Keratinocyte (primary cell): ENCODE data around the gene OTP. TPM values are rescaled to one million over a fixed set of nuclear protein-coding genes. Genes with fewer than 3 reads are reported as not detected.

Source experiments
- DNase-seq: peaks from one replicate; pipeline ENCODE4 v3.0.0-alpha.2; 2011; ENCODE audit warnings: low read depth, missing footprints, low spot score
- FAIRE-seq: peaks from 2 replicates; lab custom pipeline; 2011; peaks lifted over from hg19 to GRCh38; lab: Jason Lieb, UNC
- H2AFZ ChIP-seq: 2 replicates; pipeline ENCODE4 v1.6.0; 2012; ENCODE audit warnings: low read length, control low read depth, inconsistent platforms; ENCODE audit not compliant: control insufficient read depth
- H3K27ac ChIP-seq: 2 replicates; pipeline ENCODE4 v1.5.1; 2011; ENCODE audit warnings: low read length; ENCODE audit not compliant: control insufficient read depth, insufficient read depth
- H3K27me3 ChIP-seq: 3 replicates; pipeline ENCODE4 v1.6.0; 2011; ENCODE audit warnings: low read length; ENCODE audit not compliant: control insufficient read depth, insufficient read depth; ENCODE audit errors: extremely low read depth
- H3K36me3 ChIP-seq, 2 experiments: 2 replicates in 1 of 2; 3 replicates in 1 of 2; pipeline ENCODE4 v1.5.1; 2011; ENCODE audit warnings: low read length in 2 of 2, mild to moderate bottlenecking in 1 of 2; ENCODE audit not compliant: control insufficient read depth in 2 of 2, insufficient read depth in 2 of 2; ENCODE audit errors: extremely low read depth in 1 of 2
- H3K4me1 ChIP-seq: 3 replicates; pipeline ENCODE4 v1.5.1; 2011; ENCODE audit warnings: low read length; ENCODE audit not compliant: control insufficient read depth, insufficient read depth; ENCODE audit errors: extremely low read depth
- H3K4me2 ChIP-seq: 3 replicates; pipeline ENCODE4 v1.6.0; 2011; ENCODE audit warnings: low read depth, low read length; ENCODE audit not compliant: control insufficient read depth, insufficient read depth; ENCODE audit errors: extremely low read depth
- H3K4me3 ChIP-seq, 3 experiments: fragments of 200-600 bp in 1 of 3; sonication (generic) in 1 of 3; 2 replicates in 2 of 3; 3 replicates in 1 of 3; pipeline ENCODE4 v1.5.1; 2011 to 2016; ENCODE audit warnings: low read length in 3 of 3, mild to moderate bottlenecking in 3 of 3, control low read depth in 2 of 3, inconsistent platforms in 1 of 3, low read depth in 1 of 3, mixed read lengths in 1 of 3, mixed run types in 1 of 3, moderate library complexity in 1 of 3; ENCODE audit not compliant: control insufficient read depth in 2 of 3, insufficient read depth in 2 of 3; ENCODE audit errors: extremely low read depth in 1 of 3
- H3K79me2 ChIP-seq: 2 replicates; pipeline ENCODE4 v1.6.0; 2012; ENCODE audit warnings: low read length; ENCODE audit not compliant: control insufficient read depth, insufficient read depth
- H3K9ac ChIP-seq: 3 replicates; pipeline ENCODE4 v1.6.0; 2011; ENCODE audit warnings: low read length; ENCODE audit not compliant: control insufficient read depth, insufficient read depth; ENCODE audit errors: extremely low read depth
- H3K9me1 ChIP-seq: 3 replicates; pipeline ENCODE4 v1.6.0; 2011; ENCODE audit warnings: low read length; ENCODE audit not compliant: control insufficient read depth, insufficient read depth; ENCODE audit errors: extremely low read depth
- H3K9me3 ChIP-seq: 2 replicates; pipeline ENCODE4 v1.5.1; 2012; ENCODE audit warnings: low read depth, low read length; ENCODE audit not compliant: control insufficient read depth
- H4K20me1 ChIP-seq: 3 replicates; pipeline ENCODE4 v1.6.0; 2011; ENCODE audit warnings: low read length; ENCODE audit not compliant: control insufficient read depth, insufficient read depth; ENCODE audit errors: extremely low read depth
- EZH2 ChIP-seq: IDR thresholded peaks from one replicate; pipeline ENCODE4 v1.6.1; 2012; ENCODE audit warnings: inconsistent platforms, mild to moderate bottlenecking, low read length, moderate library complexity
- dilution Hi-C: fragments of 300-500 bp; cut with MboI; formaldehyde crosslinking; loops from one replicate; pipeline ENCODE4 v1.7.0; 2020; ENCODE audit warnings: low sequenced_read_pairs; ENCODE audit not compliant: extremely low pct_ligation_motif_present
- polyA plus RNA-seq, 5 experiments: library from polyadenylated mRNA; depleted of rRNA in 3 of 5; stranded (reverse) in 3 of 5; stranded (forward) in 1 of 5; unstranded in 1 of 5; fragments of >200 nt; gene quantifications; 1 replicate in 1 of 5; 2 replicates in 3 of 5; 3 replicates in 1 of 5; pipeline versions ENCODE4 v1.2.1 to v1.2.3, GENCODE V29; 2011 to 2012; ENCODE audit warnings: missing spikeins in 2 of 5, low read depth in 1 of 5, low replicate concordance in 1 of 5
- TF ChIP-seq, protein P1 (sequence below), 3 experiments: IDR thresholded peaks in 1 of 3; conservative IDR thresholded peaks in 1 of 3; optimal IDR thresholded peaks in 1 of 3; 2 replicates in 2 of 3; 3 replicates in 1 of 3; pipeline versions ENCODE3 to v1.5.1; 2011; ENCODE audit warnings: low read length in 3 of 3, mild to moderate bottlenecking in 3 of 3, moderate library complexity in 2 of 3, control low read depth in 1 of 3, inconsistent platforms in 1 of 3; ENCODE audit not compliant: insufficient read depth in 2 of 3; ENCODE audit errors: extremely low read depth in 1 of 3

OTP gene
- polyA plus RNA-seq, 1 donor (not counting 4 experiments of a cell fraction or from before 2014, with no cell fraction given) = not detected

DNA sequence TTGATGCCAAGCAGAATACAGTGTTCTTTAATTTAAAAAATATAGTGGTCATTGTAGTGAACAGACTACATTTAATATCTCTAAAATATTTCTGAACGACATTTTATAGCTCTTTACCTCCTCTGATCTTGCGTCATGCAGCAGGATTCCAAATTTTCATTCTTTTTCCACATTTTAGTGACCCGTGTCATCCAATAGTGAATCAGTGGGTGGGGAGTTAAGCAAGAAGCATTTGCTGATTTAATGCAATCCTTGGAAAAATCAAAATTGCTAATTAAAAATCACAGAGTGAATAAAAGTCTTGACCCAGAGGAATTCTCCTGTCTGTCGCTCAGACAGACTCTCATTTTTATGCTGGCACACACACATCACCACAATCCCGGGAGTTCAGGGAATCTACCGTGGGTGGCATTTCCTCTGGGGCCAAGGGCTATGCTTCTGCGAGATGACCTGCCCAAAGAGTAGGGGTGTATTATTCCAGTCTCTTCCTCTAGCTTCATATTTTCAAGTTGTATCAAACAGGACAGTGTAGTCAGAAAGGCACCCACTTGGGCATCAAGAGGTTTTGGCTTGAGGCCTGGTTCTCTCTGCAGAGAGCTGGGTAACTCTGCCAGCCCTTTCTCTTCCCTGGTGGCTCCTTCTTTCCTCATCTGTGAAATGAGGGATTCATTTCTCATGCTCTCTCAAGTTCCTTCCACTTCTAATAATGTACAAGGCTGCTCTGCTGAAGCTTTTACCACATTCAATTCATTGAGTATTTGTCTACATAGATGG, 24.8 kb upstream of the OTP start:
- FAIRE-seq = no peak
- Histone ChIP-seq H3K4me2 (no peak overlapping the region), H3K4me1 (no peaks in the 10 kb centered on the region), H3K36me3 (no peaks in the 10 kb centered on the region), H3K79me2 (no peaks in the 10 kb centered on the region), H3K9ac (no peak overlapping the region), H3K27ac (no peak overlapping the region), H3K9me1 (no peaks in the 10 kb centered on the region), H3K9me3 (no peaks in the 10 kb centered on the region), H4K20me1 (no peaks in the 10 kb centered on the region), H3K4me3 (no peak overlapping the region), H2AFZ (no peak overlapping the region), H3K27me3 (peaks cover 21% of the 10 kb centered on the region)
- dilution Hi-C loops = no loop called here
- TF ChIP-seq, protein P1, sequence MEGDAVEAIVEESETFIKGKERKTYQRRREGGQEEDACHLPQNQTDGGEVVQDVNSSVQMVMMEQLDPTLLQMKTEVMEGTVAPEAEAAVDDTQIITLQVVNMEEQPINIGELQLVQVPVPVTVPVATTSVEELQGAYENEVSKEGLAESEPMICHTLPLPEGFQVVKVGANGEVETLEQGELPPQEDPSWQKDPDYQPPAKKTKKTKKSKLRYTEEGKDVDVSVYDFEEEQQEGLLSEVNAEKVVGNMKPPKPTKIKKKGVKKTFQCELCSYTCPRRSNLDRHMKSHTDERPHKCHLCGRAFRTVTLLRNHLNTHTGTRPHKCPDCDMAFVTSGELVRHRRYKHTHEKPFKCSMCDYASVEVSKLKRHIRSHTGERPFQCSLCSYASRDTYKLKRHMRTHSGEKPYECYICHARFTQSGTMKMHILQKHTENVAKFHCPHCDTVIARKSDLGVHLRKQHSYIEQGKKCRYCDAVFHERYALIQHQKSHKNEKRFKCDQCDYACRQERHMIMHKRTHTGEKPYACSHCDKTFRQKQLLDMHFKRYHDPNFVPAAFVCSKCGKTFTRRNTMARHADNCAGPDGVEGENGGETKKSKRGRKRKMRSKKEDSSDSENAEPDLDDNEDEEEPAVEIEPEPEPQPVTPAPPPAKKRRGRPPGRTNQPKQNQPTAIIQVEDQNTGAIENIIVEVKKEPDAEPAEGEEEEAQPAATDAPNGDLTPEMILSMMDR (optimal IDR thresholded peaks at IDR 0.05 in 1 of 3, IDR thresholded peaks at IDR 0.05 in 1 of 3, conservative IDR thresholded peaks at IDR 0.05 in 1 of 3; ENCODE audit: extremely low read depth in 1 of 3, insufficient read depth in 2 of 3, low read length in 3 of 3) = no peak
- TF ChIP-seq EZH2 = no peak
- DNase-seq = no peak

DNA sequence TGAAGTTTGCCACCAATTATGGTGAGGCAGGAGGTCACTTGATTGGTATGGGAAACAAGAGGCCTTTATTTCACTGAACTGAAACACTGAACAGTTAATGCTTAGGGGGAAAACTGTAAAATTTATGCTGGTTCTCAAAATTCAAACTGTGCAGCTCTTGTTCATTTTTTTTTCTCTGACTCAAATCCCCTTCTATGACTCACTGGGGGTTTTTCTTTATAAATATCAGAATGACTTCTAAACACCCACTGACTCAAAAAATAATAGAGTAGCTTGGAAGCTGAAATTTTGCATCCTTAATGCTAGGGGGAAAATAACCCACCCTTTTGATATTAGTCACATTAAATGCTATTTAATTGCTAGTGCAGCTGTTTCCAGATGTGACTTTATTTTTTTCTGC, 24.1 kb upstream of the OTP start:
- H3K36me3 ChIP-seq = no peaks in the 10 kb centered on the region
- no peak overlapping the region for H3K4me2 ChIP-seq
- no peak overlapping the region for H3K27ac ChIP-seq
- peaks cover 20% of the 10 kb centered on the region for H3K27me3 ChIP-seq
- H3K9me1 ChIP-seq = no peaks in the 10 kb centered on the region
- no peaks in the 10 kb centered on the region for H4K20me1 ChIP-seq
- no peak overlapping the region for H2AFZ ChIP-seq
- H3K4me3 ChIP-seq = no peak overlapping the region
- no peak for DNase-seq
- H3K4me1 ChIP-seq = no peaks in the 10 kb centered on the region
- H3K9me3 ChIP-seq = no peaks in the 10 kb centered on the region
- dilution Hi-C loops = no loop called here
- H3K9ac ChIP-seq = no peak overlapping the region
- no peak for FAIRE-seq
- H3K79me2 ChIP-seq = no peaks in the 10 kb centered on the region
- TF ChIP-seq EZH2 = no peak
- TF ChIP-seq, protein P1 (optimal IDR thresholded peaks at IDR 0.05 in 1 of 3, IDR thresholded peaks at IDR 0.05 in 1 of 3, conservative IDR thresholded peaks at IDR 0.05 in 1 of 3; ENCODE audit: extremely low read depth in 1 of 3, insufficient read depth in 2 of 3, low read length in 3 of 3) = no peak
